Esophagus muscularis mucosa (tissue), 4 donors: ENCODE measurements around the gene EBF4. TPM values are rescaled to one million over a fixed set of nuclear protein-coding genes. Genes with fewer than 3 reads are reported as not detected.

Experiments
- DNase-seq: peaks from one replicate; pipeline ENCODE4 v3.0.0-alpha.2; 2017; ENCODE audit errors: extremely low spot score
- H3K27ac ChIP-seq, 4 donors: fragments of 200-600 bp; sonication (generic); replicated peaks in 1 of 4; 1 replicate in 3 of 4; 2 replicates in 1 of 4; pipeline ENCODE4 v1.5.1; 2016 to 2019; ENCODE audit warnings: mild to moderate bottlenecking in 1 of 4
- H3K27me3 ChIP-seq, 4 donors: fragments of 200-600 bp; sonication (generic); one replicate each; pipeline versions ENCODE4 v1.5.1 to v1.6.0; 2016 to 2019
- H3K36me3 ChIP-seq, 4 donors: fragments of 200-600 bp; sonication (generic); one replicate each; pipeline ENCODE4 v1.5.1; 2016 to 2019
- H3K4me1 ChIP-seq, 4 donors: fragments of 200-600 bp; sonication (generic); one replicate each; pipeline ENCODE4 v1.5.1; 2016 to 2019
- H3K4me3 ChIP-seq, 4 donors: fragments of 200-600 bp; sonication (generic); 1 replicate in 2 of 4; 2 replicates in 2 of 4; pipeline ENCODE4 v1.5.1; 2016 to 2019; ENCODE audit warnings: mild to moderate bottlenecking in 4 of 4, moderate library complexity in 1 of 4
- H3K9me3 ChIP-seq, 4 donors: fragments of 200-600 bp; sonication (generic); 1 replicate in 3 of 4; 2 replicates in 1 of 4; pipeline ENCODE4 v1.5.1; 2016 to 2019
- EP300 ChIP-seq: sonication (generic); formaldehyde crosslinking; IDR thresholded peaks from one replicate; pipeline ENCODE4 v1.6.1; 2017; ENCODE audit warnings: antibody characterized with exemption
- POLR2A ChIP-seq: fragments of 450-650 bp; IDR thresholded peaks from one replicate; pipeline ENCODE4 v1.6.1; 2017; ENCODE audit warnings: antibody characterized with exemption, moderate library complexity, mild to moderate bottlenecking, low read depth
- POLR2AphosphoS5 ChIP-seq, 2 donors: sonication (generic); formaldehyde crosslinking; IDR thresholded peaks; one replicate each; pipeline ENCODE4 v1.6.1; 2017; ENCODE audit warnings: antibody characterized with exemption in 2 of 2
- WGBS: methylation state at CpG from one replicate; pipeline ENCODE4 v1.1.5; 2018; 5-methylcytosine and 5-hydroxymethylcytosine counted together
- intact Hi-C: fragments of 100-400 bp; cut with DNase I; formaldehyde crosslinking; loops from one replicate; pipeline ENCODE4 v1.15.1; 2023
- total RNA-seq, 4 donors: library from RNA; depleted of rRNA; stranded (reverse); fragments of >200 nt; gene quantifications; one replicate each; pipeline versions ENCODE4 v1.1.0 to v1.2.1, GENCODE V29; 2016
- TF ChIP-seq, protein P1 (sequence below), 3 experiments: fragments of 200-600 bp in 2 of 3; fragments of 450-650 bp in 1 of 3; sonication (generic) in 2 of 3; IDR thresholded peaks; one replicate each; pipeline ENCODE4 v1.5.1; 2017 to 2019; ENCODE audit warnings: antibody characterized with exemption in 3 of 3, mild to moderate bottlenecking in 2 of 3, moderate library complexity in 1 of 3

EBF4 gene
- total RNA-seq, 4 donors from 2014 or later = 23.7 to 46.7 (median 30.1) TPM

- Histone ChIP-seq H3K36me3 (peaks cover 66 to 78% (median 74%) of the 10 kb centered on the region in 4 donors), H3K27ac (no peak overlapping the region), H3K4me3 (no peak overlapping the region), H3K4me1 (peaks cover 12 to 25% (median 19%) of the 10 kb centered on the region in 4 donors), H3K9me3 (no peaks in the 10 kb centered on the region), H3K27me3 (no peaks in the 10 kb centered on the region)
- DNase-seq = no peak
- no peak for TF ChIP-seq POLR2A
- no peak for TF ChIP-seq POLR2AphosphoS5 (IDR thresholded peaks at IDR 0.05)
- TF ChIP-seq, protein P1, sequence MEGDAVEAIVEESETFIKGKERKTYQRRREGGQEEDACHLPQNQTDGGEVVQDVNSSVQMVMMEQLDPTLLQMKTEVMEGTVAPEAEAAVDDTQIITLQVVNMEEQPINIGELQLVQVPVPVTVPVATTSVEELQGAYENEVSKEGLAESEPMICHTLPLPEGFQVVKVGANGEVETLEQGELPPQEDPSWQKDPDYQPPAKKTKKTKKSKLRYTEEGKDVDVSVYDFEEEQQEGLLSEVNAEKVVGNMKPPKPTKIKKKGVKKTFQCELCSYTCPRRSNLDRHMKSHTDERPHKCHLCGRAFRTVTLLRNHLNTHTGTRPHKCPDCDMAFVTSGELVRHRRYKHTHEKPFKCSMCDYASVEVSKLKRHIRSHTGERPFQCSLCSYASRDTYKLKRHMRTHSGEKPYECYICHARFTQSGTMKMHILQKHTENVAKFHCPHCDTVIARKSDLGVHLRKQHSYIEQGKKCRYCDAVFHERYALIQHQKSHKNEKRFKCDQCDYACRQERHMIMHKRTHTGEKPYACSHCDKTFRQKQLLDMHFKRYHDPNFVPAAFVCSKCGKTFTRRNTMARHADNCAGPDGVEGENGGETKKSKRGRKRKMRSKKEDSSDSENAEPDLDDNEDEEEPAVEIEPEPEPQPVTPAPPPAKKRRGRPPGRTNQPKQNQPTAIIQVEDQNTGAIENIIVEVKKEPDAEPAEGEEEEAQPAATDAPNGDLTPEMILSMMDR (IDR thresholded peaks at IDR 0.05) = no peak
- no peak for TF ChIP-seq EP300
- intact Hi-C loops = no loop called here
- 83% methylated on average over 12 of the region's 12 CpGs for WGBS
These were observed 36.0 kb upstream of the EBF4 start for GRCh38 chr20:2656471-2657117.

DNA sequence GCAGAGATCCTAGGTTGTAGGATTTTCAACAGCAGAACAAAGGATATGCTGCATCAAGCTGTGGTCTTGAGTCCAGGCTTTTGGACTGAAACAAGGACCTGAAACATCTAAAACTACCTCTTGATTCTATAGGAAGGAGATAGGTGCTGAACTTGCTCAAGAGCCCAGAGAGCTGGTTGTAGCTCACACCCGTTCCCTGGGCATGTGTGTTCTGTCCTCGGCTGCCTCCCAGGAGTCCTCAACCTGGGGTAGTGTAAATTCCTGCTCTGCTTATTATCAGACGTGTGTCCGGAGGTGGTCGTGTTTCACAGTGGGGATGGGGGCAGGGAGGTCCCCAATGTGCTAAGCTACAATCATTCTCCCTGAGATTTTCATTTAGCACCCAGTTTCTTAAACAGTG is 35.3 kb upstream of the EBF4 start:
- intact Hi-C loops = no loop called here
- no peak overlapping the region for H3K27ac ChIP-seq
- H3K36me3 ChIP-seq = peaks cover 72 to 85% (median 81%) of the 10 kb centered on the region in 4 donors
- no peak for TF ChIP-seq POLR2AphosphoS5 (IDR thresholded peaks at IDR 0.05)
- TF ChIP-seq POLR2A = no peak
- TF ChIP-seq, protein P1 (IDR thresholded peaks at IDR 0.05) = no peak
- no peak for TF ChIP-seq EP300
- H3K4me3 ChIP-seq = no peak overlapping the region
- 89% methylated on average over 5 of the region's 5 CpGs for WGBS
- H3K27me3 ChIP-seq = no peaks in the 10 kb centered on the region
- no peaks in the 10 kb centered on the region for H3K9me3 ChIP-seq
- DNase-seq = no peak
- H3K4me1 ChIP-seq = peaks cover 11 to 26% (median 19%) of the 10 kb centered on the region in 4 donors

- Histone ChIP-seq H3K27me3 (no peaks in the 10 kb centered on the region), H3K27ac (no peak overlapping the region), H3K9me3 (no peaks in the 10 kb centered on the region), H3K4me3 (no peak overlapping the region), H3K36me3 (peaks cover 75 to 89% (median 85%) of the 10 kb centered on the region in 4 donors), H3K4me1 (peaks cover 12 to 27% (median 22%) of the 10 kb centered on the region in 4 donors)
- intact Hi-C loops = no loop called here
- TF ChIP-seq POLR2AphosphoS5 (IDR thresholded peaks at IDR 0.05) = no peak
- TF ChIP-seq EP300 = no peak
- no peak for TF ChIP-seq POLR2A
- TF ChIP-seq, protein P1 (IDR thresholded peaks at IDR 0.05) = no peak
- WGBS = 80% methylated on average over 5 of the region's 5 CpGs
- no peak for DNase-seq
These were observed 34.9 kb upstream of the EBF4 start for GRCh38 chr20:2657674-2658073.

DNA sequence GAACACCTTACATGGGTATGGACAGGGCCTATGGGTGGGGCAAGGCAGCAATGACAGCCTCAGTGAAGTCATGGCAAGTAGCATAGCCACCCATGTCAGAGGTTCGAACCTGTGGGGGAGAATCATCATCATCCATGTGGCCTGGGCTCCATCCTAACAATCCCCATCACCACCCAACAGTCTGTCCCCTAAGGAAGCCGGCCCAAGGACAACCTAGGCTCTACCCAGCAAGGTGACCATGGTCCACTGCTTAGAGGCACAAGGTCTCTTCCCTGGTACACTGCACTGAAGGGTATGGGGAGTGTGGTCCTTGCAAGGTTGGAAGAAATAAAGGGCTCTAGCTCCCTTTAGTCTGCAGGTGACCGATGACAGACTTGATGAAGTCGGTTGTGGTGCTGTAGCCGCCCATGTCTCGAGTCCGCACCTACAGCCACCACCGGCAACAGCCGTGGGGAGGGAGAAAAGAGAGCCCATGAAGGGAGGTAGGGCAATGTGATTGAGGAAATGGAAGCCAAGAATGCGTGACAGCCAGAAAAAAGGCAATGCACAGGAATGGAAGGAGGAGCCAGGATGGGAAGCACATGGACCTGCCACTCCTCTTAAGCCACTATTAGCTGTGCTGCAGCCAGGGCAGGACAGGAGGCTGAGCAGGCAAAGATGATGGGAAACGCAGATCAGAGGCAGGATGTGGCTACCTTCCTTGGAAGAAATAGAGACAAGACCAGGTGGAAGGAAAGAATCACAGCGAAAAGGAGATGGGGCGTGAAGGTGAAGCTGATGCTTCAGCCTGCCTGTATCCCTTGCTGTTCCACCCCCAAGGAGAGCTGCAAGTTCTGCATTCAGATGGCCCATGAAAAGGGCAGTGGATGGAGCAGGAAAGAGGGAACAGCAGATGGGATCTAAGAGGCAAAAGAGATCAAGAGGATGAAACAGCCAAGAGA is 33.9 kb upstream of the EBF4 start:
- WGBS = 76% methylated on average over 13 of the region's 13 CpGs

More for the DNA sequence above, 33.9 kb upstream of the EBF4 start:
- H3K9me3 ChIP-seq = no peaks in the 10 kb centered on the region
- no peaks in the 10 kb centered on the region for H3K27me3 ChIP-seq
- H3K36me3 ChIP-seq = peaks cover 75 to 93% (median 89%) of the 10 kb centered on the region in 4 donors
- intact Hi-C loops = no loop called here
- H3K4me1 ChIP-seq = peaks cover 16 to 29% (median 25%) of the 10 kb centered on the region in 4 donors
- H3K27ac ChIP-seq = no peak overlapping the region
- no peak for TF ChIP-seq POLR2A
- no peak for TF ChIP-seq POLR2AphosphoS5 (IDR thresholded peaks at IDR 0.05)
- TF ChIP-seq EP300 = no peak
- TF ChIP-seq, protein P1 (IDR thresholded peaks at IDR 0.05) = no peak
- no peak overlapping the region for H3K4me3 ChIP-seq
- no peak for DNase-seq
